Stimulated activated CD8-positive, alpha-beta memory T cell treated with anti-CD3 and anti-CD28 coated beads, Interleukin-2, amount 100 ng/mL, for 1 hour (primary cell): Measurements from ENCODE around the gene CTF1.
A peak's percentile ranks its signal among the peaks of the same experiment; 100 is the strongest.
"Not testable (repeated sequence)": the region's sequence is repeated elsewhere in the genome, so short reads cannot be mapped to it uniquely, and the experiment has no call there.

Experiments used
- DNase-seq, 2 donors: peaks; one replicate each; pipeline ENCODE4 v3.0.0-alpha.2; 2020; ENCODE audit warnings: low read depth in 2 of 2

The CTF1 gene

DNA sequence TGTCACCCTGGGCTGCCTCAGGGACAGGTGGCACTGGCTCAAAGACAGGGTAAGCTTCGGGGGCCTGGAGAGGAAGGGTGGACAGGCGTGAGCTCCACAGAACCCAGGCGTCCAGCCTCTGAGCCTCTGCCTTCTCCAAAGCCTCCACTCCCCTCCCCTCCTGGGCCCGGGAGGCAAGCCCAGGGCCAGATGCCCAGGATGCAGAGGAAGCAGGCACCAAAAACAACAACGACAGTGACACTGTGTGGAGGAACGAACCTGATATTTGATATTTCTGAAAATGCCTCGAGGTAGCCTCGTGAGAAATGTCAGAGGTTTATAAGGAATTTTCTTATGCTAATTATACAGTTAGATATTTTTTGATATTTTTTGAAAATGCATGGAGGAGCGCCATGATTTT lies 8.5 kb upstream of the CTF1 start:
- DNase-seq = no peak

DNA sequence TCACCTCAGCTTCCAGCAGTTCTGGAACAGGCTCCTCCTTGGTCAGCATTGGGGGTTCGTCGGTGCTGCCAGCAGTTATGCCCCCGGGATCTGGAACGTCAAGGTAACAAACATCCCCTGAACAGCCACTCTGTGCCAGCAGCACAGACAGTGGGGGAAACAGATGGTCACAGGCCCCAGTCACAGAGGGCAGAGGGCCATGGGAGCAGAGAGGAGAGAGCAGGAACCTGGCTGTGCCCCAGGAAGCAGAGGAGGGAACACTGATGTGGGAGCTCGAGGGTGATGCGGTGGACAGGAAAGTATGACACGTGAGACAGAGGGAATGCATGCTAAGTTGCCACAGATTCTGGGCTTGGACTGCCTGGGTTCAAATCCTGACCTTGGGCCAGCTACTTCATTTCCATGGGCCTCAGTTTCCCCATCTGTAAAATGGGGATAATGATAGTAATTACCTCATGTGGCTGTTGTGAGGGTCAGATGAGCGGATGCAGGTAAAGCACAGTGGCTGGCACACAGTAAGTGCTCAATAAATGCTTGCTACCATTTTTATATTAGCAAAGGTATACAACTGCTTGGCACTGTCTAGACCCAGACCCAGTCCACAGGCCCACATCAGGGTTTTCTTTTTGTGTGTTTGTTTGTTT lies 7.4 kb upstream of the CTF1 start:
- DNase-seq = no peak

- DNase-seq = no peak
Measured at GRCh38 chr16:30889721-30890120, 6.7 kb upstream of the CTF1 start.

DNA sequence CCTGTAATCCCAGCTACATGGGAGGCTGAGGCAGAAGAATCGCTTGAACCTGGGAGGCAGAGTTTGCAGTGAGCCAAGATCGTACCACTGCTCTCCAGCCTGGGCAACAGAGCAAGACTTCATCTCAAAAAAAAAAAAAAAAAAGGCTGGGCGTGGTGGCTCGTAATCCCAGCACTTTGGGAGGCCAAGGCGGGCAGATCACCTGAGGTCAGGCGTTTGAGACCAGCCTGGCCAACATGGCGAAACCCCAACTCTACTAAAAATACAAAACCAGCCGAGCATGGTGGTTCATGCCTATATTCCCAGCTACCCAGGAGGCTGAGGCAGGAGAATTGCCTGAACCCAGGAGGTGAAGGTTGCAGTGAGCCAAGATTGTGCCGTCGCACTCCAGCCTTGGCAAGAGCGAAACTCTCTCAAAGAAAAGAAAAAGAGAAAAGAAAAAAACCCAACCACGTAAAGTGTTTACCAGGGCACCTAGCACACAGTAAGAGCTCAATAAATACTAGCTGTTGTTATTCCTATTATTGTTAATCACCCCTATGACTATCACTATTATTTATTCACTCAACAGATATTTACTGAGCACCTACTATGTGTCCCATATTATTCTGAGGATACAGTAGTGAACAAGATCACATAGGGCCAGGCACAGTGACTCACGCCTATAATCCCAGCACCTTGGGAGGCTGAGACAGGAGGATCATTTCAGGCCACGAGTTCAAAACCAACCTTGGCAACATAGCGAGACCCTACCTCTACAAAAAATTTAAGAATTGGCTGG lies 5.2 kb upstream of the CTF1 start:
- not testable (repeated sequence) for DNase-seq

DNA sequence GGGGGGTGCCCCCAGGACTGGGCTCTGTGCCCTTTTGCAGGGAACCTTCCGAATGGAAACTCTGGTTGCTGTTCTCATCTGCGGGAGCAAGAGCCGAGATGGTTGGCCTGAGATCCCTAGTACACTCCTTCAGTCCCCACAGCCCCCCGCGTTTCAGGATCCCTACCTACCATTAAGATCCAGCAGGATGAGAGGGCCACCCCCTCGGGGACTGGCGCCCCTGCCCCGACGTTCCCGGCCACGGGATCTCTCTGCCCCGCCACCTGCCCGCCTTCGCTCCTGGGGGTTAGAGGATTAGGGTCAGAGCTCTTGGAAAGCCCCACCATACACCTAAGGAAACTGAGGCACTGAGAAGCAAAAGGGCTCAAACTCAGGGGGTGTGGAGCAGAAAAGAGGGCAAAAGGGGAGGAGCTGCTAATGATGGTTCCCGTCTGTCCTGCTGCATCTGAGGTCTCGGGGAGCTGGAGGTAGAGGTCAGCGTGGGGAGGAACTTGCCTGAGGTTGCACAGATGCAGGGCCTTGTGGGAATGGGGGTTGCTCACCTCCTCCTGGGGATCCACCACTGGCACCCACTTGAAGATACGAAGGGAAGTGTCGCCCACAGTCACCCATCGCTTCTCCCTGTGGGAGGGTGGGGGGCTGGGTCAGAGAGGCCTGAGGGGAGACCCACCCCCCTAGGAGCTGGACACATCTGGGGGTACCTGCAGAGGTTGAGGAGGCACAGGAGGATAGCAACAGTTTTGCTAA lies 3.6 kb upstream of the CTF1 start:
- DNase-seq = no peak

DNA sequence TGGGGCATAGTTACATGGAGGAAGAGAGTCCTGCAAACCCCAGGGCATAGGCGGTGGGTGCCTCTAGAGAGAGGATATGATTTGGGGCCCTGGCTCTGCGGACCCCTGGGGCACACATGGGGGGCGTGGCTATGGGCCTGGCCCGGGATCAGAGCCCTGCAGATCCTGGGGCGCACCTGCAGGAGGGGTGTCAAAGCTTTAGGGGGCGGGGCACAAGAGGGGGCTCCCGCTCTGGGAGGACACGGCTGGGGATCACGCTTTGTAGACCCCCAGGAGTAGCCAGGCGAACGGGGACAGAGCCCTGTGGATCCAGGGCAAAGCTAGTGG lies 3.0 kb upstream of the CTF1 start:
- no peak for DNase-seq

- DNase-seq = peak; percentile 45 to 67
Measured at GRCh38 chr16:30893744-30894539, 2.5 kb upstream of the CTF1 start, which contains the start of gene BCL7C. BCL7C (minus strand) TSS chr16:30894077; CDS start chr16:30893944, 133 bp downstream.

- no peak for DNase-seq
Measured at GRCh38 chr16:30894540-30895368, 1.7 kb upstream of the CTF1 start.

- no peak for DNase-seq
Measured at GRCh38 chr16:30895627-30896260, 670 bp upstream of the CTF1 start.

GRCh38 chr16:30896889-30897733 lies 697 bp downstream of the CTF1 start:
- DNase-seq = peak; percentile 53 to 55

DNA sequence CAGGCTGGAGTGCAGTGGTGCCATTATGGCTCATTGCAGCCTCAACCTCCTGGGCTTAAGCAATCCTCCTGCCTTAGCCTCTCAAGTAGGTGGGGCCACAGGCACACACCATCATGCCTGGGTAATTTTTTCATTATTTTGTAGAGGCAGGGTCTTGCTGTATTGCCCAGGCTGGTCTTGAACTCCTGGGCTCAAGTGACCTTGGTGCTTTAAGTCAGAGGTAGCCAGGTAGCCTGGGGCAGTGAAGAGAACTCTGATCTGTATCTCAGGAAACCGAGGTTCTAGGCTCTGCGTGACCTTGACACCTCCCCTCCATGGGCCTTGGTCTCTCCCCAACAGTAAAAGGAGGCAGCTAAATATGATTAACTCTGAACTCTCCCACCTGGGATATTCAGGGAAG lies 3.4 kb downstream of the CTF1 start:
- DNase-seq = no peak

DNA sequence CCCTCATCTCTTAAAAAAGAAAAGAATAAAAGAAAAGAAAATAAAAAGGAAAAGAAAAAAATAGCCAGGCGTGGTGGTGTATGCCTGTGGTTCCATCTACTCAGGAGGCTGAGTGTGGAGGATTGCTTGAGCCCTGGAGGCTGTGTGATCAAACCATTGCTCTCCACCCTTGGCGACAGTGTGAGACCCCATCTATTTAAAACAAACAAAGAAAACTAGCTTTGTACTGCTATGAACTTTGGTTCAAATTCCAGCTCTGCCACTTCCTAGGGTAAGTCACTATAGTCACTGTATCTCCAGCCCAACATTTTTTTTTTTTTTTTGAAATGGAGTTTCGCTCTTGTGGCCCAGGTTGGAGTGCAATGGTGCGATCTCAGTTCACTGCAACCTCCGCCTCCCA lies 4.2 kb downstream of the CTF1 start:
- no peak for DNase-seq

DNA sequence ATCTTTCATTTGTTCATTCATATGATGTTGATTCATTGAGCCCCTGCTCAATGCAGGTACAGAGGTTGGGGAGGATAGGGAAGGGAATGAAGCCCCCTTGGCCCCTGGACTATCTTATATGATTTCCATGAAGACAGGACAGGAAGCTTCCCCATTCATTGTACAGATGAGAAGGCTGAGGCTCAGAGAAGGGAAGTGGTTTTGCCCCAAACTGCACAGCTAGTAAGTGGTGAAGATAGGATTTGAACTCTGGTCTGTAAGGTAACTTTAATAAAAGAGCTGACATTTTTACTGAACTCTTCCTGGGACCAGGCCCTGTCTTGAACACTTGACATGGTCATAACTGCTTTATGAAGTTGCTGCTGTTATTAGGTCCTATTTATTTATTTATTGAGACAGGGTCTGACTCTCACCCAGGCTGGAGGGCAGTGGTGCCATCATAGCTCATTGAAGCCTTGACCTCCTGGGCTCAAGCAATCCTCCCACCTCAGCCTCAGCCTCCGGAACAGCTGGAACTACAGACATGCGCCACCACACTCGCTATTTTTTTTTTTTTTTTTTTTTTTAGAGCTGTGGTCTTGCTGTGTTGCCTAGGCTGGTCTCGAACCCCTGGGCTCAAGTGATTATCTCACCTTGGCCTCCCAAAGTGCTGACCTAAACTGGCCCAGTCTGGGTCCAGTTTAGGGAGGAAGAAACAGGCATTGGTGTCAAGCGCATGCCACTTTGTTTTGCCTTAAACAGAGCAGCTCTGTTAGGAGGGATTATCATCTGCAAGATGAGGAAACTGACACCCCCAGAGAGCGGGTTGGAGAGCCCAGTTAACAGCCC lies 5.0 kb downstream of the CTF1 start:
- DNase-seq = no peak

DNA sequence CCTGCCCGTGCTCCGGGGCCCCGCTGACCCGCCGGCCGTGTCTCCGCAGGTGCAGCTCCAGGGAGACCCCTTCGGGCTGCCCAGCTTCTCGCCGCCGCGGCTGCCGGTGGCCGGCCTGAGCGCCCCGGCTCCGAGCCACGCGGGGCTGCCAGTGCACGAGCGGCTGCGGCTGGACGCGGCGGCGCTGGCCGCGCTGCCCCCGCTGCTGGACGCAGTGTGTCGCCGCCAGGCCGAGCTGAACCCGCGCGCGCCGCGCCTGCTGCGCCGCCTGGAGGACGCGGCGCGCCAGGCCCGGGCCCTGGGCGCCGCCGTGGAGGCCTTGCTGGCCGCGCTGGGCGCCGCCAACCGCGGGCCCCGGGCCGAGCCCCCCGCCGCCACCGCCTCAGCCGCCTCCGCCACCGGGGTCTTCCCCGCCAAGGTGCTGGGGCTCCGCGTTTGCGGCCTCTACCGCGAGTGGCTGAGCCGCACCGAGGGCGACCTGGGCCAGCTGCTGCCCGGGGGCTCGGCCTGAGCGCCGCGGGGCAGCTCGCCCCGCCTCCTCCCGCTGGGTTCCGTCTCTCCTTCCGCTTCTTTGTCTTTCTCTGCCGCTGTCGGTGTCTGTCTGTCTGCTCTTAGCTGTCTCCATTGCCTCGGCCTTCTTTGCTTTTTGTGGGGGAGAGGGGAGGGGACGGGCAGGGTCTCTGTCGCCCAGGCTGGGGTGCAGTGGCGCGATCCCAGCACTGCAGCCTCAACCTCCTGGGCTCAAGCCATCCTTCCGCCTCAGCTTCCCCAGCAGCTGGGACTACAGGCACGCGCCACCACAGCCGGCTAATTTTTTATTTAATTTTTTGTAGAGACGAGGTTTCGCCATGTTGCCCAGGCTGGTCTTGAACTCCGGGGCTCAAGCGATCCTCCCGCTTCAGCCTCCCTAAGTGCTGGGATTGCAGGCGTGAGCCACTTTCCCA lies 5.9 kb downstream of the CTF1 start:
- no peak for DNase-seq

GRCh38 chr16:30903002-30903401 lies 6.6 kb downstream of the CTF1 start:
- DNase-seq = no peak

GRCh38 chr16:30903596-30903995 lies 7.2 kb downstream of the CTF1 start:
- DNase-seq = no peak

DNA sequence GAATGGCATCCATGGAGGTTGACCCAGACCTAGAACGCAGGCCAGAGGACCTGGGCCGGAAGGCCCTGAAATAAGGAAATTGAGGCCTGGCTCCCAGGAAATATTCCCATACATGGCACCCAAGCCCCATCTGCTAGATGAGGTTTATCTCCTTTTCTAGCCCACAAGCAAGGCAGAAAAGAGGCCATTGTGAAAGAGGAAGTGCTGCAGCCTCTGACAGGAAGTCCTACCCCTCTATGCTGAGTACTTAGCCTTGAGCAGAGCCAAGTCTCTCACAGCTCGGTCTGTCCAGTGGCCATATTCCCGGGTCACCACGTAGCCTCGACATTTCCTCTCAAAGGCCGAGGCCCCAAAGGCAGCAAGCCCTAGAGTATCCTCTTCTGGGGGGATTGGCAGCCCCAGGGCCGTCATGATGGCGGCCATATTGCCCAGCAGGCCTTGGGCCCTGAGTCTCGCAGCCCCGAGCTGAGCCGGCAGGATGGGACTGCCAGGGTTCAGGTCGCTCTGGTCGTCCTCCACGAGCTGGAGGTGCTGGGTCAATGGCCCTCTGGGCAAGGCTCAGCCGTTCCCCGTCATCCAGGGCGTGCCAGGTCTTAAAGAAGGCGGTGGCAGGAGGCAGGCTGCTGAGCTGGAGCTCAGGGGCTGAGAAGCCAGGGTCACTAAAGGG lies 7.8 kb downstream of the CTF1 start:
- no peak for DNase-seq
